Hepatocyte (in vitro differentiated cells): ENCODE results near the gene ETHE1. TPM values are rescaled to one million over a fixed set of nuclear protein-coding genes. Genes with fewer than 3 reads are reported as not detected.

Experiments used
- DNase-seq: peaks from one replicate; pipeline ENCODE4 v3.0.0-alpha.2; 2016; ENCODE audit warnings: low spot score
- H2AFZ ChIP-seq: fragments of 200-600 bp; sonication (generic); 2 replicates; pipeline ENCODE4 v1.6.0; 2016; ENCODE audit warnings: antibody characterized with exemption, mild to moderate bottlenecking
- H3K27ac ChIP-seq: fragments of 200-600 bp; sonication (generic); 2 replicates; pipeline ENCODE4 v1.5.1; 2016; ENCODE audit warnings: mild to moderate bottlenecking
- H3K27me3 ChIP-seq: fragments of 200-600 bp; sonication (generic); 2 replicates; pipeline ENCODE4 v1.6.1; 2016
- H3K36me3 ChIP-seq: fragments of 200-600 bp; sonication (generic); replicated peaks from 2 replicates; pipeline ENCODE4 v1.5.1; 2016; ENCODE audit warnings: low read depth; ENCODE audit not compliant: insufficient read depth
- H3K4me1 ChIP-seq: fragments of 200-600 bp; sonication (generic); 2 replicates; pipeline ENCODE4 v1.5.1; 2016; ENCODE audit warnings: mild to moderate bottlenecking, moderate library complexity; ENCODE audit not compliant: insufficient read depth
- H3K4me2 ChIP-seq: fragments of 200-600 bp; sonication (generic); 2 replicates; pipeline ENCODE4 v1.6.0; 2016
- H3K4me3 ChIP-seq: fragments of 200-600 bp; sonication (generic); 2 replicates; pipeline ENCODE4 v1.5.1; 2016; ENCODE audit warnings: mild to moderate bottlenecking
- H3K79me2 ChIP-seq: fragments of 200-600 bp; sonication (generic); 2 replicates; pipeline ENCODE4 v1.6.0; 2017; ENCODE audit warnings: mild to moderate bottlenecking
- H3K9me2 ChIP-seq: fragments of 200-600 bp; sonication (generic); replicated peaks from 2 replicates; pipeline ENCODE4 v1.6.0; 2017; ENCODE audit warnings: mild to moderate bottlenecking; ENCODE audit not compliant: insufficient read depth
- H3K9me3 ChIP-seq: fragments of 200-600 bp; sonication (generic); 2 replicates; pipeline ENCODE4 v1.5.1; 2016; ENCODE audit warnings: low read depth, mild to moderate bottlenecking
- H4K20me1 ChIP-seq: fragments of 200-600 bp; sonication (generic); 2 replicates; pipeline ENCODE4 v1.6.0; 2016; ENCODE audit warnings: mild to moderate bottlenecking; ENCODE audit not compliant: insufficient read depth, poor library complexity, severe bottlenecking
- EZH2 ChIP-seq: fragments of 200-600 bp; sonication (generic); IDR thresholded peaks from 2 replicates; pipeline ENCODE4 v1.6.1; 2016; ENCODE audit warnings: antibody characterized with exemption, mild to moderate bottlenecking, borderline replicate concordance
- EZH2phosphoT487 ChIP-seq: fragments of 200-600 bp; sonication (generic); IDR thresholded peaks from one replicate; pipeline ENCODE4 v1.6.1; 2018; ENCODE audit warnings: antibody characterized with exemption, mild to moderate bottlenecking, low read depth, moderate library complexity; ENCODE audit not compliant: unreplicated experiment, severe bottlenecking
- WGBS: methylation state at CpG from one replicate; pipeline ENCODE4 v1.1.6; 2016; ENCODE audit warnings: low lambda C conversion rate; ENCODE audit errors: missing lambda C conversion rate; 5-methylcytosine and 5-hydroxymethylcytosine counted together
- polyA plus RNA-seq: library from polyadenylated mRNA; unstranded; fragments of >200 nt; fragmentation: Nextera tagmentation; extraction: Ambion mirVana; gene quantifications from 2 replicates; pipeline ENCODE4 v1.2.1, GENCODE V29; 2016
- total RNA-seq: library from RNA; depleted of rRNA; stranded (reverse); fragments of >200 nt; gene quantifications from 2 replicates; pipeline ENCODE4 v1.2.3, GENCODE V29; 2014
- TF ChIP-seq, protein P1 (sequence below): fragments of 200-600 bp; sonication (generic); IDR thresholded peaks from 2 replicates; pipeline ENCODE4 v1.5.1; 2016; ENCODE audit warnings: antibody characterized with exemption, mild to moderate bottlenecking; ENCODE audit not compliant: poor library complexity

ETHE1 gene
- total and polyA plus RNA-seq, 2 experiments from 2014 or later: 42.1 to 65.1 TPM

DNA sequence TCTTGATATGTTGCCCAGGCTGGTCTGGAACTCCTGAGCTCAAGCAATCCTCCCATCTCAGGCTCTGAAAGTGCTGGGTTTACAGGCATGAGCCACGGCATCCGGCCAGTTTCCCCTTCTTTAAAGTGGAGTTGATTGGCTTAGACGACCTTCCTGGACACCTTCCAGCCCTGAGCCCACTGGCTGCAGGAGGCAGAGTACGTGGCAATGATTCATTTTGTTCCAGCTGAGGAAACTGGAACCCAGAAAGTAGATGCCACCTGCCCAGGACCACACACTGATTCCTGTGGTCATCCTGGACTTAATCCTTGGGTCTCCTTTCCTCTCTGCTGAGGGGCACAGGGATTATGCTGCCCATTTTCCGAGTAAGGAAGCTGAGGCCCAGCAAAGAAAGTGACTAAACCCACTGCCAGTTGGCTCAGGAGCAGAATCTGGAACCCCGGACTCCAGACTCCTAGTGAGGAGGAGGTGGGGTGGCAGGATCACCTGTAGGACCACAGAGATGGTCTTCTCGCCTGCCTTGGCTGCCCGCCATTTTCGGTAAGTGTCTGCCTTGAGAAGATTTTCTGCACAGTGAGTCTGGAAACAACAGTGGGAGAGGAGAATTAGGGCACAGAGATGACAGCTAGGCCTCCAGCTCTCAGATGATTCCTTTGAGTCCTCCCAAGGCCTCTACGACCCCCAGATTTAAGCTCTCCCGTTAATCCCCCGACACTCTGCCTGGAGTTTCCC is 47.6 kb upstream of the ETHE1 start:
- H4K20me1 ChIP-seq: no peaks in the 10 kb centered on the region
- peak overlapping the region; percentile 75 for H3K4me2 ChIP-seq
- TF ChIP-seq, protein P1, sequence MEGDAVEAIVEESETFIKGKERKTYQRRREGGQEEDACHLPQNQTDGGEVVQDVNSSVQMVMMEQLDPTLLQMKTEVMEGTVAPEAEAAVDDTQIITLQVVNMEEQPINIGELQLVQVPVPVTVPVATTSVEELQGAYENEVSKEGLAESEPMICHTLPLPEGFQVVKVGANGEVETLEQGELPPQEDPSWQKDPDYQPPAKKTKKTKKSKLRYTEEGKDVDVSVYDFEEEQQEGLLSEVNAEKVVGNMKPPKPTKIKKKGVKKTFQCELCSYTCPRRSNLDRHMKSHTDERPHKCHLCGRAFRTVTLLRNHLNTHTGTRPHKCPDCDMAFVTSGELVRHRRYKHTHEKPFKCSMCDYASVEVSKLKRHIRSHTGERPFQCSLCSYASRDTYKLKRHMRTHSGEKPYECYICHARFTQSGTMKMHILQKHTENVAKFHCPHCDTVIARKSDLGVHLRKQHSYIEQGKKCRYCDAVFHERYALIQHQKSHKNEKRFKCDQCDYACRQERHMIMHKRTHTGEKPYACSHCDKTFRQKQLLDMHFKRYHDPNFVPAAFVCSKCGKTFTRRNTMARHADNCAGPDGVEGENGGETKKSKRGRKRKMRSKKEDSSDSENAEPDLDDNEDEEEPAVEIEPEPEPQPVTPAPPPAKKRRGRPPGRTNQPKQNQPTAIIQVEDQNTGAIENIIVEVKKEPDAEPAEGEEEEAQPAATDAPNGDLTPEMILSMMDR: no peak
- no peak for TF ChIP-seq EZH2
- TF ChIP-seq EZH2phosphoT487: no peak
- H3K27ac ChIP-seq: peak overlapping the region; percentile 83
- peaks cover 8% of the 10 kb centered on the region for H3K4me1 ChIP-seq
- DNase-seq: no peak
- H3K9me2 ChIP-seq: no peaks in the 10 kb centered on the region
- H3K27me3 ChIP-seq: no peaks in the 10 kb centered on the region
- peak overlapping the region; percentile 84 for H2AFZ ChIP-seq
- peak overlapping the region; percentile 50 for H3K4me3 ChIP-seq
- no peaks in the 10 kb centered on the region for H3K9me3 ChIP-seq
- H3K79me2 ChIP-seq: peaks cover 36% of the 10 kb centered on the region
- no peaks in the 10 kb centered on the region for H3K36me3 ChIP-seq
- WGBS: 53% methylated on average over 12 of the region's 12 CpGs

- no peaks in the 10 kb centered on the region for H4K20me1 ChIP-seq
- H3K27me3 ChIP-seq: no peaks in the 10 kb centered on the region
- TF ChIP-seq EZH2phosphoT487 (no peak), EZH2 (no peak)
- TF ChIP-seq, protein P1: no peak
- no peak overlapping the region for H2AFZ ChIP-seq
- H3K27ac ChIP-seq: peak overlapping the region; percentile 75
- H3K4me1 ChIP-seq: peaks cover 8% of the 10 kb centered on the region
- H3K4me3 ChIP-seq: no peak overlapping the region
- peak overlapping the region; percentile 1 for H3K4me2 ChIP-seq
- H3K36me3 ChIP-seq: no peaks in the 10 kb centered on the region
- peak; percentile 58 for DNase-seq
- 69% methylated on average over 3 of the region's 3 CpGs for WGBS
- H3K9me3 ChIP-seq: no peaks in the 10 kb centered on the region
- H3K79me2 ChIP-seq: peaks cover 49% of the 10 kb centered on the region
- no peaks in the 10 kb centered on the region for H3K9me2 ChIP-seq
Measured at GRCh38 chr19:43572171-43572588, 45.2 kb upstream of the ETHE1 start.

- Histone ChIP-seq H3K4me3 (no peak overlapping the region), H3K27ac (no peak overlapping the region), H4K20me1 (no peaks in the 10 kb centered on the region), H3K9me3 (no peaks in the 10 kb centered on the region), H3K36me3 (no peaks in the 10 kb centered on the region), H2AFZ (no peak overlapping the region), H3K4me2 (no peak overlapping the region), H3K4me1 (peaks cover 8% of the 10 kb centered on the region), H3K9me2 (no peaks in the 10 kb centered on the region), H3K79me2 (peaks cover 60% of the 10 kb centered on the region), H3K27me3 (no peaks in the 10 kb centered on the region)
- 89% methylated on average over 5 of the region's 5 CpGs for WGBS
- no peak for TF ChIP-seq EZH2phosphoT487
- no peak for TF ChIP-seq EZH2
- TF ChIP-seq, protein P1: no peak
- DNase-seq: no peak
Measured at GRCh38 chr19:43570174-43570791, 43.3 kb upstream of the ETHE1 start.
